ENCODE results near the gene ZDHHC9.

Gene ZDHHC9

GRCh38 chrX:129818123-129818522, 25.6 kb downstream of the ZDHHC9 start:
- no peak overlapping the region for H3K27ac ChIP-seq (ENCODE audit: low read depth, low read length)
- H3K36me3 ChIP-seq (ENCODE audit: control insufficient read depth, insufficient read depth, low read length) = peaks cover 24% of the 10 kb centered on the region
- H3K9me3 ChIP-seq (ENCODE audit: control insufficient read depth, insufficient read depth, low read length) = no peaks in the 10 kb centered on the region
- H3K4me3 ChIP-seq (ENCODE audit: low read depth, low read length) = no peak overlapping the region
- no peaks in the 10 kb centered on the region for H3K27me3 ChIP-seq (ENCODE audit: control insufficient read depth, insufficient read depth, low read length)
- H3K4me1 ChIP-seq (ENCODE audit: control insufficient read depth, insufficient read depth, low read length) = no peaks in the 10 kb centered on the region
- no peak overlapping the region for H3K9ac ChIP-seq (ENCODE audit: low read depth, low read length)

GRCh38 chrX:129813662-129814368, 29.9 kb downstream of the ZDHHC9 start:
- Histone ChIP-seq H3K9ac (ENCODE audit: low read depth, low read length) (no peak overlapping the region), H3K4me1 (ENCODE audit: control insufficient read depth, insufficient read depth, low read length) (no peaks in the 10 kb centered on the region), H3K27me3 (ENCODE audit: control insufficient read depth, insufficient read depth, low read length) (no peaks in the 10 kb centered on the region), H3K4me3 (ENCODE audit: low read depth, low read length) (no peak overlapping the region), H3K36me3 (ENCODE audit: control insufficient read depth, insufficient read depth, low read length) (peaks cover 46% of the 10 kb centered on the region), H3K9me3 (ENCODE audit: control insufficient read depth, insufficient read depth, low read length) (no peaks in the 10 kb centered on the region), H3K27ac (ENCODE audit: low read depth, low read length) (no peak overlapping the region)

- H3K36me3 ChIP-seq (ENCODE audit: control insufficient read depth, insufficient read depth, low read length) = peaks cover 61% of the 10 kb centered on the region
- no peak overlapping the region for H3K9ac ChIP-seq (ENCODE audit: low read depth, low read length)
- no peak overlapping the region for H3K4me3 ChIP-seq (ENCODE audit: low read depth, low read length)
- H3K4me1 ChIP-seq (ENCODE audit: control insufficient read depth, insufficient read depth, low read length) = no peaks in the 10 kb centered on the region
- no peaks in the 10 kb centered on the region for H3K9me3 ChIP-seq (ENCODE audit: control insufficient read depth, insufficient read depth, low read length)
- H3K27ac ChIP-seq (ENCODE audit: low read depth, low read length) = no peak overlapping the region
- H3K27me3 ChIP-seq (ENCODE audit: control insufficient read depth, insufficient read depth, low read length) = no peaks in the 10 kb centered on the region
These were observed 34.6 kb downstream of the ZDHHC9 start for GRCh38 chrX:129808829-129809796.

GRCh38 chrX:129808158-129808828, 35.4 kb downstream of the ZDHHC9 start:
- no peak overlapping the region for H3K4me3 ChIP-seq (ENCODE audit: low read depth, low read length)
- peaks cover 59% of the 10 kb centered on the region for H3K36me3 ChIP-seq (ENCODE audit: control insufficient read depth, insufficient read depth, low read length)
- H3K27ac ChIP-seq (ENCODE audit: low read depth, low read length) = no peak overlapping the region
- H3K4me1 ChIP-seq (ENCODE audit: control insufficient read depth, insufficient read depth, low read length) = no peaks in the 10 kb centered on the region
- no peaks in the 10 kb centered on the region for H3K9me3 ChIP-seq (ENCODE audit: control insufficient read depth, insufficient read depth, low read length)
- no peak overlapping the region for H3K9ac ChIP-seq (ENCODE audit: low read depth, low read length)
- no peaks in the 10 kb centered on the region for H3K27me3 ChIP-seq (ENCODE audit: control insufficient read depth, insufficient read depth, low read length)

- Histone ChIP-seq H3K27me3 (ENCODE audit: control insufficient read depth, insufficient read depth, low read length) (no peaks in the 10 kb centered on the region), H3K4me1 (ENCODE audit: control insufficient read depth, insufficient read depth, low read length) (no peaks in the 10 kb centered on the region), H3K9me3 (ENCODE audit: control insufficient read depth, insufficient read depth, low read length) (no peaks in the 10 kb centered on the region), H3K36me3 (ENCODE audit: control insufficient read depth, insufficient read depth, low read length) (peaks cover 45% of the 10 kb centered on the region), H3K9ac (ENCODE audit: low read depth, low read length) (no peak overlapping the region), H3K4me3 (ENCODE audit: low read depth, low read length) (no peak overlapping the region), H3K27ac (ENCODE audit: low read depth, low read length) (no peak overlapping the region)
These were observed 38.9 kb downstream of the ZDHHC9 start for GRCh38 chrX:129804806-129805205.

GRCh38 chrX:129802863-129803262, 40.8 kb downstream of the ZDHHC9 start:
- Histone ChIP-seq H3K27ac (ENCODE audit: low read depth, low read length) (no peak overlapping the region), H3K27me3 (ENCODE audit: control insufficient read depth, insufficient read depth, low read length) (no peaks in the 10 kb centered on the region), H3K9me3 (ENCODE audit: control insufficient read depth, insufficient read depth, low read length) (no peaks in the 10 kb centered on the region), H3K9ac (ENCODE audit: low read depth, low read length) (no peak overlapping the region), H3K36me3 (ENCODE audit: control insufficient read depth, insufficient read depth, low read length) (peaks cover 33% of the 10 kb centered on the region), H3K4me3 (ENCODE audit: low read depth, low read length) (no peak overlapping the region), H3K4me1 (ENCODE audit: control insufficient read depth, insufficient read depth, low read length) (no peaks in the 10 kb centered on the region)

GRCh38 chrX:129800186-129800585, 43.5 kb downstream of the ZDHHC9 start:
- Histone ChIP-seq H3K9ac (ENCODE audit: low read depth, low read length) (no peak overlapping the region), H3K4me3 (ENCODE audit: low read depth, low read length) (no peak overlapping the region), H3K27ac (ENCODE audit: low read depth, low read length) (no peak overlapping the region), H3K9me3 (ENCODE audit: control insufficient read depth, insufficient read depth, low read length) (no peaks in the 10 kb centered on the region), H3K36me3 (ENCODE audit: control insufficient read depth, insufficient read depth, low read length) (peaks cover 18% of the 10 kb centered on the region), H3K27me3 (ENCODE audit: control insufficient read depth, insufficient read depth, low read length) (no peaks in the 10 kb centered on the region), H3K4me1 (ENCODE audit: control insufficient read depth, insufficient read depth, low read length) (no peaks in the 10 kb centered on the region)

GRCh38 chrX:129798888-129799287, 44.8 kb downstream of the ZDHHC9 start:
- no peaks in the 10 kb centered on the region for H3K9me3 ChIP-seq (ENCODE audit: control insufficient read depth, insufficient read depth, low read length)
- no peak overlapping the region for H3K9ac ChIP-seq (ENCODE audit: low read depth, low read length)
- no peak overlapping the region for H3K4me3 ChIP-seq (ENCODE audit: low read depth, low read length)
- H3K36me3 ChIP-seq (ENCODE audit: control insufficient read depth, insufficient read depth, low read length) = peaks cover 11% of the 10 kb centered on the region; the same call in 1 of the 2 replicates
- no peaks in the 10 kb centered on the region for H3K4me1 ChIP-seq (ENCODE audit: control insufficient read depth, insufficient read depth, low read length)
- H3K27ac ChIP-seq (ENCODE audit: low read depth, low read length) = no peak overlapping the region
- no peaks in the 10 kb centered on the region for H3K27me3 ChIP-seq (ENCODE audit: control insufficient read depth, insufficient read depth, low read length)

- Histone ChIP-seq H3K36me3 (ENCODE audit: control insufficient read depth, insufficient read depth, low read length) (peaks cover 11% of the 10 kb centered on the region; the same call in 1 of the 2 replicates), H3K27ac (ENCODE audit: low read depth, low read length) (no peak overlapping the region), H3K4me3 (ENCODE audit: low read depth, low read length) (no peak overlapping the region), H3K27me3 (ENCODE audit: control insufficient read depth, insufficient read depth, low read length) (no peaks in the 10 kb centered on the region), H3K9ac (ENCODE audit: low read depth, low read length) (no peak overlapping the region), H3K9me3 (ENCODE audit: control insufficient read depth, insufficient read depth, low read length) (no peaks in the 10 kb centered on the region), H3K4me1 (ENCODE audit: control insufficient read depth, insufficient read depth, low read length) (no peaks in the 10 kb centered on the region)
These were observed 45.2 kb downstream of the ZDHHC9 start for GRCh38 chrX:129798456-129798855.

GRCh38 chrX:129797251-129797906, 46.3 kb downstream of the ZDHHC9 start:
- Histone ChIP-seq H3K27ac (ENCODE audit: low read depth, low read length) (no peak overlapping the region), H3K27me3 (ENCODE audit: control insufficient read depth, insufficient read depth, low read length) (no peaks in the 10 kb centered on the region), H3K4me1 (ENCODE audit: control insufficient read depth, insufficient read depth, low read length) (no peaks in the 10 kb centered on the region), H3K36me3 (ENCODE audit: control insufficient read depth, insufficient read depth, low read length) (peaks cover 5% of the 10 kb centered on the region; the same call in 1 of the 2 replicates), H3K9ac (ENCODE audit: low read depth, low read length) (no peak overlapping the region), H3K9me3 (ENCODE audit: control insufficient read depth, insufficient read depth, low read length) (no peaks in the 10 kb centered on the region), H3K4me3 (ENCODE audit: low read depth, low read length) (no peak overlapping the region)

Data from HUES48 (cell line).